OCI-LY7 (cell line): ENCODE results near the gene OR52B2. TPM values are rescaled to one million over a fixed set of nuclear protein-coding genes. Genes with fewer than 3 reads are reported as not detected.

Experiments used
- BruUV-seq: library from RNA; stranded (reverse); fragments of 400-500 nt; replicated peaks from 2 replicates; lab custom pipeline; 2021; lab: Mats Ljungman, UMichigan
- CTCF ChIA-PET: fragments of 300-600 bp; sonication (Branson Sonifier 250); formaldehyde crosslinking; loops from one replicate; lab custom pipeline; 2022; ENCODE audit warnings: antibody characterized with exemption; ENCODE audit not compliant: unreplicated experiment; lab: Charles Lee
- POLR2A ChIA-PET: fragments of 300-600 bp; sonication (Branson Sonifier 250); formaldehyde crosslinking; loops from one replicate; lab custom pipeline; 2022; ENCODE audit warnings: antibody characterized with exemption; lab: Charles Lee
- DNase-seq: peaks from one replicate; pipeline ENCODE4 v3.0.0-alpha.2; 2015; ENCODE audit warnings: low spot score
- H2AFZ ChIP-seq: fragments of 200-600 bp; sonication (generic), shearing (Covaris generic); 2 replicates; pipeline ENCODE4 v1.6.1; 2014; ENCODE audit warnings: mild to moderate bottlenecking, antibody characterized with exemption, low read length, moderate library complexity
- H3K27ac ChIP-seq: fragments of 200-600 bp; sonication (generic); 2 replicates; pipeline ENCODE4 v1.5.1; 2014; ENCODE audit warnings: mixed run types, low read depth, mild to moderate bottlenecking, moderate library complexity, low read length, inconsistent platforms; ENCODE audit not compliant: poor library complexity, severe bottlenecking
- H3K36me3 ChIP-seq: fragments of 200-600 bp; sonication (generic); 2 replicates; pipeline ENCODE4 v1.6.1; 2014; ENCODE audit warnings: mild to moderate bottlenecking, antibody characterized with exemption, low read length, moderate library complexity, mixed read lengths; ENCODE audit not compliant: insufficient read depth
- H3K4me1 ChIP-seq: fragments of 200-600 bp; sonication (generic); 2 replicates; pipeline ENCODE4 v1.5.1; 2014; ENCODE audit warnings: mild to moderate bottlenecking, low read length; ENCODE audit not compliant: insufficient read depth, poor library complexity, severe bottlenecking
- H3K4me2 ChIP-seq: fragments of 200-600 bp; sonication (generic); 2 replicates; pipeline ENCODE4 v1.6.1; 2014; ENCODE audit warnings: mild to moderate bottlenecking, low read length
- H3K4me3 ChIP-seq: fragments of 200-600 bp; sonication (generic); 2 replicates; pipeline ENCODE4 v1.5.1; 2014; ENCODE audit warnings: mild to moderate bottlenecking, low read depth, low read length; ENCODE audit not compliant: poor library complexity, severe bottlenecking
- H3K79me2 ChIP-seq: fragments of 200-600 bp; sonication (generic); 2 replicates; pipeline ENCODE4 v1.6.1; 2016; ENCODE audit warnings: low read depth, mild to moderate bottlenecking, low read length, moderate library complexity, mixed read lengths; ENCODE audit not compliant: insufficient read depth
- H3K9me2 ChIP-seq: fragments of 200-600 bp; sonication (generic); 2 replicates; pipeline ENCODE4 v1.6.1; 2016; ENCODE audit warnings: mild to moderate bottlenecking, low read length, mixed read lengths; ENCODE audit not compliant: insufficient read depth
- H3K9me3 ChIP-seq: fragments of 200-600 bp; sonication (generic); 2 replicates; pipeline ENCODE4 v1.6.1; 2014; ENCODE audit warnings: mild to moderate bottlenecking, mixed run types, low read length, mixed read lengths
- H4K20me1 ChIP-seq: fragments of 200-600 bp; sonication (generic); 2 replicates; pipeline ENCODE4 v1.6.1; 2014; ENCODE audit warnings: mild to moderate bottlenecking, antibody characterized with exemption, low read length, moderate library complexity, mixed read lengths; ENCODE audit not compliant: insufficient read depth
- CTCF ChIP-seq: fragments of 200-600 bp; sonication (generic); conservative IDR thresholded peaks from 2 replicates; pipeline ENCODE4 v1.5.1; 2014; ENCODE audit warnings: mild to moderate bottlenecking, antibody characterized with exemption, low read length, moderate library complexity, mixed read lengths
- EZH2phosphoT487 ChIP-seq: fragments of 200-600 bp; sonication (generic); IDR thresholded peaks from 2 replicates; pipeline ENCODE4 v1.6.1; 2018; ENCODE audit warnings: low read depth, borderline replicate concordance, mild to moderate bottlenecking, mixed run types, antibody characterized with exemption, low read length, moderate library complexity, mixed read lengths
- intact Hi-C: fragments of 100-400 bp; cut with micrococcal nuclease; formaldehyde crosslinking; loops from one replicate; pipeline ENCODE4 v1.10.0; 2022; ENCODE audit not compliant: unreplicated experiment
- total RNA-seq, 2 experiments: library from RNA; depleted of rRNA in 1 of 2; stranded (reverse); fragments of >200 nt in 1 of 2; shearing (Covaris generic) in 1 of 2; gene quantifications; 2 replicates each; pipeline ENCODE4 v1.2.3, GENCODE V29; 2014 to 2022

OR52B2 gene
- total RNA-seq, 2 experiments from 2014 or later: not detected

- intact Hi-C loops: no loop called here
- TF ChIP-seq EZH2phosphoT487 (no peak), CTCF (no peak)
- H4K20me1 ChIP-seq: no peaks in the 10 kb centered on the region
- DNase-seq: no peak
- no peak overlapping the region for H3K4me2 ChIP-seq
- H3K9me2 ChIP-seq: no peaks in the 10 kb centered on the region
- ChIA-PET CTCF (no interaction called here), POLR2A (interaction anchor here (0.5 to 1.1 kb wide), 4 partner anchors 12 to 1792 kb away, joined by 3 read pairs; no protein-coding TSS in a partner anchor)
- H3K27ac ChIP-seq: no peak overlapping the region
- no peaks in the 10 kb centered on the region for H3K36me3 ChIP-seq
- H3K4me3 ChIP-seq: no peak overlapping the region
- no peak overlapping the region for H2AFZ ChIP-seq
- no peaks in the 10 kb centered on the region for H3K4me1 ChIP-seq
- H3K9me3 ChIP-seq: no peaks in the 10 kb centered on the region
- BruUV-seq: no TSS peak
- H3K79me2 ChIP-seq: no peaks in the 10 kb centered on the region
These were observed 21.6 kb upstream of the OR52B2 start for GRCh38 chr11:6191742-6192141.

- Histone ChIP-seq H3K36me3 (no peaks in the 10 kb centered on the region), H3K27ac (no peak overlapping the region), H4K20me1 (no peaks in the 10 kb centered on the region), H3K9me3 (no peaks in the 10 kb centered on the region), H3K4me1 (no peaks in the 10 kb centered on the region), H3K9me2 (no peaks in the 10 kb centered on the region), H3K4me3 (no peak overlapping the region), H3K79me2 (no peaks in the 10 kb centered on the region), H2AFZ (no peak overlapping the region), H3K4me2 (no peak overlapping the region)
- TF ChIP-seq CTCF (no peak), EZH2phosphoT487 (no peak)
- ChIA-PET POLR2A (interaction anchor here (0.6 kb wide), 1 partner anchor 1454 kb away, joined by 3 read pairs; no protein-coding TSS in a partner anchor), CTCF (no interaction called here)
- DNase-seq: no peak
- BruUV-seq: no TSS peak
- intact Hi-C loops: no loop called here
These were observed 5.3 kb upstream of the OR52B2 start for GRCh38 chr11:6175440-6175839.

GRCh38 chr11:6156628-6157359 lies 13.3 kb downstream of the OR52B2 start:
- intact Hi-C loops: no loop called here
- Histone ChIP-seq H2AFZ (no peak overlapping the region), H3K27ac (no peak overlapping the region), H3K4me3 (no peak overlapping the region), H3K4me2 (no peak overlapping the region), H4K20me1 (no peaks in the 10 kb centered on the region), H3K9me2 (no peaks in the 10 kb centered on the region), H3K9me3 (no peaks in the 10 kb centered on the region), H3K79me2 (no peaks in the 10 kb centered on the region), H3K4me1 (no peaks in the 10 kb centered on the region), H3K36me3 (no peaks in the 10 kb centered on the region)
- ChIA-PET CTCF (no interaction called here), POLR2A (interaction anchor here (0.8 to 1.3 kb wide), 2 partner anchors 10 to 17 kb away, joined by 3 read pairs; no protein-coding TSS in a partner anchor)
- no peak for DNase-seq
- TF ChIP-seq EZH2phosphoT487 (no peak), CTCF (no peak)
- BruUV-seq: no TSS peak
